HG02840 (cell line): Measurements from ENCODE around the gene MICALL1.
A peak's percentile ranks its signal among the peaks of the same experiment; 100 is the strongest.

Experiments used
- ATAC-seq: cut with Tn5 transposase; IDR thresholded peaks from one replicate; pipeline ENCODE4 v1.9.1; 2021; ENCODE audit warnings: mild to moderate bottlenecking, moderate library complexity, moderate number of reproducible peaks; ENCODE audit not compliant: unreplicated experiment, low FRiP score

MICALL1 gene

GRCh38 chr22:37904572-37905533 is 1.2 kb upstream of the MICALL1 start:
- no peak for ATAC-seq

- ATAC-seq: peak; percentile 28
These were observed 389 bp downstream of the MICALL1 start for GRCh38 chr22:37906364-37907008.

- no peak for ATAC-seq
These were observed 1.2 kb downstream of the MICALL1 start for GRCh38 chr22:37907036-37907954.

GRCh38 chr22:37909766-37910165 is 3.7 kb downstream of the MICALL1 start:
- no peak for ATAC-seq

GRCh38 chr22:37910890-37911672 is 5.0 kb downstream of the MICALL1 start:
- no peak for ATAC-seq

GRCh38 chr22:37911697-37912096 is 5.6 kb downstream of the MICALL1 start:
- no peak for ATAC-seq

- ATAC-seq: no peak
These were observed 6.1 kb downstream of the MICALL1 start for GRCh38 chr22:37912171-37912570.

GRCh38 chr22:37913233-37913721 is 7.2 kb downstream of the MICALL1 start:
- no peak for ATAC-seq

GRCh38 chr22:37916311-37916710 is 10.2 kb downstream of the MICALL1 start:
- no peak for ATAC-seq

GRCh38 chr22:37917874-37918548 is 11.9 kb downstream of the MICALL1 start:
- ATAC-seq: no peak

GRCh38 chr22:37918580-37919270 is 12.6 kb downstream of the MICALL1 start:
- no peak for ATAC-seq

GRCh38 chr22:37920126-37920525 is 14.0 kb downstream of the MICALL1 start:
- ATAC-seq: no peak

GRCh38 chr22:37922191-37922590 is 16.1 kb downstream of the MICALL1 start:
- no peak for ATAC-seq

GRCh38 chr22:37923927-37924326 is 17.8 kb downstream of the MICALL1 start:
- ATAC-seq: no peak

GRCh38 chr22:37924386-37925065 is 18.4 kb downstream of the MICALL1 start:
- no peak for ATAC-seq

- ATAC-seq: no peak
These were observed 19.2 kb downstream of the MICALL1 start for GRCh38 chr22:37925330-37925729.

GRCh38 chr22:37925767-37926166 is 19.7 kb downstream of the MICALL1 start:
- no peak for ATAC-seq

- ATAC-seq: no peak
These were observed 20.3 kb downstream of the MICALL1 start for GRCh38 chr22:37926358-37926757.
